VCaP (cell line): ENCODE data around the gene LIPC.

ENCODE experiments used
- H3K27ac ChIP-seq: fragments of 450-650 bp; 2 replicates; pipeline ENCODE4 v1.5.1; 2017
- CTCF ChIP-seq: fragments of 450-650 bp; conservative IDR thresholded peaks from 2 replicates; pipeline ENCODE4 v1.5.1; 2017; ENCODE audit warnings: mild to moderate bottlenecking, moderate library complexity

Gene LIPC

GRCh38 chr15:58479941-58480340 lies 48.1 kb downstream of the LIPC start:
- peak overlapping the region; percentile 59 for H3K27ac ChIP-seq
- no peak for TF ChIP-seq CTCF

- no peak overlapping the region for H3K27ac ChIP-seq
- no peak for TF ChIP-seq CTCF
Measured at GRCh38 chr15:58483376-58483775, 51.6 kb downstream of the LIPC start.

- H3K27ac ChIP-seq: no peak overlapping the region
- no peak for TF ChIP-seq CTCF
Measured at GRCh38 chr15:58484791-58485600, 53.2 kb downstream of the LIPC start.

GRCh38 chr15:58486062-58486461 lies 54.3 kb downstream of the LIPC start:
- TF ChIP-seq CTCF: no peak
- H3K27ac ChIP-seq: no peak overlapping the region

GRCh38 chr15:58486564-58486963 lies 54.8 kb downstream of the LIPC start:
- no peak overlapping the region for H3K27ac ChIP-seq
- no peak for TF ChIP-seq CTCF

- no peak overlapping the region for H3K27ac ChIP-seq
- no peak for TF ChIP-seq CTCF
Measured at GRCh38 chr15:58487041-58487723, 55.4 kb downstream of the LIPC start.

- TF ChIP-seq CTCF: no peak
- H3K27ac ChIP-seq: no peak overlapping the region
Measured at GRCh38 chr15:58487724-58488120, 55.9 kb downstream of the LIPC start.
